GM10847 (cell line): ENCODE data around the gene CLIC1.

ENCODE experiments used
- POLR2A ChIP-seq: IDR thresholded peaks from 2 replicates; pipeline ENCODE4 v1.6.1; 2011; ENCODE audit not compliant: insufficient read length; ENCODE audit errors: extremely low read depth

The CLIC1 gene

DNA sequence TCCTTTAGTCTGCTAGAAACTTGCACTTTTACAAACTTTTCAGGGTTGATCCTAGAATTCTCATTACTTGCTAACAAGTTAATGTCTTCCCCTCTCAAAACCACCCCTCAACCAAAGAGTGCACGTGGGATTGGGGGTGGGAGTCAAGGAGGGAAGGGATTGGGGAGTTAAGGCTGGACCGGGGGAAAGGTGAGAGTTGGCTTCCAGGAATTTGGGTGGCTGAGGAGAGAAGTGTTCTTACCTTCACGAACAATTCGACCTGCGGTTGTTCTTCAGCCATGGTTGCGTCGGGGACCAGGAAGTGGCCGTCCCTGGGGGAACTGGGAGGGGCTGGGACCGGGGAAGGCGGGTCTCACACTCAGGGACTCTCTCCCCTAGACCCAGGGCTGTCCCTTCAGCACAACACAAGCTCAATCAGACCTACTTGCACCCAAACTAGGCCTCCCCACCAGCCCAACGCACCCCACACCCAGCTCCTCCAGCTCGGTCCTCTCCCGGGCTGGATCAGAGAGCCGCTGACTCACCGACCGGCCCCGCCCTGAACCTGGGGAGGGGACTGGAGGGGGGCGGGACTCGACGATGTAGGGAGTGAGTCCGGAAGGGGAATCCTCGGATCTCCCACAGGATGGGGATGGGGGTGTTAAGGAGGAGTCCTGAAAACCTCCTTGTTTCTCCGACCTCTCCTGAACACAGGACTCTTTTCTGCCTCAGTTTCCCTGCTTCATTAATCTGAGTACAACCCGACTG lies at the start of gene CLIC1:
TSS of gene CLIC1 (minus strand) at position 510 of the 747 bp plus-strand sequence. CDS start at position 280, 230 bp downstream.
- peak; percentile 80 for TF ChIP-seq POLR2A

DNA sequence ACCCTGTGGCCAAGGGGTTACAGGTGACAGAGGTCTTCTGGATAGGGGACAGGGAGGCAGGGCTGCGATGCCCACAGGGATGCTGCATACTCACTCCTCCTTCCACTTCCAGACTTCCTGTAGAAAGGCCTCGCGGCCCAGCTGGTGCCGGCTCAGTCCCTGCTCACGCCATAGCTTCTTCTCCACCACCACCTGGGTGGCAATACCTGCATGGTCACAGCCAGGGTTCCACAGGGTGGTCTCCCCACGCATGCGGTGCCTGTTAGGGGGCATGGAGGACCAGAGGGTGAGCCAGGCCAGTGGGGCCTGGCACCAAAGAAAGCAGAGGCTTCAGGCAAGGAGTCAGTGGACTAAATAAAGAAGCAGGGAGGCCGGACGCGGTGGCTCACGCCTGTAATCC lies 49.1 kb upstream of the CLIC1 start:
- TF ChIP-seq POLR2A, result no peak

DNA sequence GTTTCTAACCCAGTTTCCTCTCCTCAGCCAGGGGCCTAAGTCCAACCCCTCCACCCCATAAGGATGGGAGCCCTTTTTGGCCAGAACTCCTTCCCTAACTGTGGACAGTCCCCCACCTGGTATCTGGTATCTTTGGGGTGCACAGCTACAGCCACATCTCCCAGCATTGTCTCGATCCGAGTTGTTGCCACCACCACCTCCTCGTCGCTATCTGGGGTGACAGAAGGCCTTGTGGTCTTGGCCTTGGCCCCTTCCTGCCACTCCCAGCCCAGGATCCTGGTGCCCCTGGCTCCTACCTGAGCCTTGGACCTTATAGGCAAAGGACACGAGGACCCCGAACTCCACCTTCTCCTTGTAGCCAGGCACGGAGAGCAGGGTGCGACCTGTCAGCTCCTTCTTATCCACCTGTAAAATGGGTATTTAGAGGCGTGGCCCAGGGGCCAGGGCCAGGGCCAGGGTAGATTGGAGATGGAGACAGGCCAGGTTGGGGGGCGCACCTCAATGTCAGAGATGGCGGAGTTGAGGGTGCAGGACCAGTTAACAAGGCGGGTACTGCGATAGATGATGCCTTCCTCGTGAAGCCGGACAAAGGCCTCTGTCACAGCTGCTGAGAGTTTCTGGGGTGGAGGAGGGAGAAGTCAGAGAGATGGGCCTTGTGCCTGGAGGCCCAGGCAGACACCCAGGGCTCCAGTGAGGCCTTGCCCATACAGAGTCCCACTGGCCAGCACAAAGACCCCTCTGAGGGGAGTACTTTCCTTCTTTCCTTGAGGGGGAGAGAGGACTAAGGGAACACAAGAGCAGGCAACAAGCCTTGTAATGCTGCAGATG lies 48.0 kb upstream of the CLIC1 start:
- TF ChIP-seq POLR2A, result no peak

- no peak for TF ChIP-seq POLR2A
Measured at GRCh38 chr6:31782126-31782855, 46.0 kb upstream of the CLIC1 start.

- TF ChIP-seq POLR2A, result no peak
Measured at GRCh38 chr6:31781244-31782125, 45.2 kb upstream of the CLIC1 start.

DNA sequence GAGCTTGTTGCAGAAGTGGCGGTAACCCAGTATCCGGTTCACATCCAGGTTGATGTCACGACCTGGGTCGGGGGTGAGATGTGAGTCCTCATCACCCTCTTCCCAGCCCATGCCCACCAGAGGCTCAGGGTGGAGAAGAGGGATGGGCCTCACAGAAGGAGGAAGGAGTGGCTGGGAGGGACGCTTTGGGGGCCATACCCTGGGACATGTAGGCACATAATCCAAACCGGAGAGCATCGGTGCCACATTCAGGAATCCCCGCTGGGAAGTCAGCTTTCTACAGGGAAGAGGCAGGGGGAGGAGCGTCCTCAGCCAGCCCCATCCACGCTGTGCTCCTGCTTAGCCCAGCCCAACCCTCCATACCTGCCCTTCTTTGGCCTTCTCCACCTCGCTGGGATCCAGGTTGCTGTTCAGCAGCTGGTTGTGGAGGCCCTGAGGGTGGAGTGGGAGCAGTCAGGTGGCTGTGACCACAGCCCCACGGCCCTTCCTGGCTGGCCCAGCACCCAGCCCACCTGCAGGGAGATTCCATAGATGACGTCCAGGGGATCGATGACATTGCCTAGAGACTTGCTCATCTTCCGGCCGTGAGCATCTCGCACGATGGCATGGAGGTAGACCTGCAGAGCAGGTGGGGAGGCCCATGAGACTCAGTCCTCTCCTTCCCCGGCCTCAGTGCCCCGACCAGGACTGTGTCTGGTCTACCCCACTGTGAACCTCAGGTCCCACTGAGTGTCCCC lies 44.3 kb upstream of the CLIC1 start:
- no peak for TF ChIP-seq POLR2A

DNA sequence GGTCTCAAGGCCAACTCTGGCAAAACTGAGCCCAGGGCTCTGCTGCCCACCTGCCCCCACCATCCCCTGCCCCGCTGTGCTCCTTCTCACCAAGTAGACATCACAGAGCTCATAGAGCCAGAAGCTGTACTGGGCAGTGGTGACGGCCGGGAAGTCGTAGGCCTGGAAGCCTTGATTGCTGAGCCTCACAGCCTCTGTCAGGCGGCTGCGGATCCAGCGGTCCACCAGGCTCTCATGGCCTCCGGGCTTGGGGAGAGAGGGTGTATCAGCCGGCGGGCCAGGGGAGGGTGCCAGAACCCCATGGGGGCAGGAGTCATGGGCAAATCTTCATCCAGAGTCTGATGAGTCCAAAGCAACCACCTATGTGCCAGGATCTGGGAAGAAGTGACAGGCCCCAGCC lies 43.6 kb upstream of the CLIC1 start:
- no peak for TF ChIP-seq POLR2A

GRCh38 chr6:31778999-31779885 lies 42.9 kb upstream of the CLIC1 start:
- TF ChIP-seq POLR2A, result no peak

DNA sequence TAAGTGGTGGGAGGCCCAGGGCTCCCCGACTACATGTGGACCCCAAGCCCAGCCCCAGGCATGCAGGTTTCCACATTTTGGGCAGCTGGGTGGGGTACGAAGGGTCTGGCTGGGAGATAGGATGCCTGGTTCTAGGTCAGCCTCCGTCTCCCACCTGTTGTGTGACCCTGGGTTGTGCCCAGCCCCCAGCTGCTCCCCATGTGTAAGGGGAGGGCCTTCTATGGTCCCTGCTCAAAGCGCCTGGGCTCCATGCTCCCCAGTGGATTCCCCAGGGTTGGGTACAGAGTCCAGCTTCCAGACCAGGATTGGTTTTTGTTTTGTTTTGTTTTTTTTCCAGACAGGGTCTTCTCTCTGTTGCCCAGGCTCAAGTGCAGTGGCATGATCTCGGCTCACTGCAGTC lies 41.9 kb upstream of the CLIC1 start:
- no peak for TF ChIP-seq POLR2A

GRCh38 chr6:31777667-31778050 lies 41.3 kb upstream of the CLIC1 start:
- TF ChIP-seq POLR2A, result no peak

DNA sequence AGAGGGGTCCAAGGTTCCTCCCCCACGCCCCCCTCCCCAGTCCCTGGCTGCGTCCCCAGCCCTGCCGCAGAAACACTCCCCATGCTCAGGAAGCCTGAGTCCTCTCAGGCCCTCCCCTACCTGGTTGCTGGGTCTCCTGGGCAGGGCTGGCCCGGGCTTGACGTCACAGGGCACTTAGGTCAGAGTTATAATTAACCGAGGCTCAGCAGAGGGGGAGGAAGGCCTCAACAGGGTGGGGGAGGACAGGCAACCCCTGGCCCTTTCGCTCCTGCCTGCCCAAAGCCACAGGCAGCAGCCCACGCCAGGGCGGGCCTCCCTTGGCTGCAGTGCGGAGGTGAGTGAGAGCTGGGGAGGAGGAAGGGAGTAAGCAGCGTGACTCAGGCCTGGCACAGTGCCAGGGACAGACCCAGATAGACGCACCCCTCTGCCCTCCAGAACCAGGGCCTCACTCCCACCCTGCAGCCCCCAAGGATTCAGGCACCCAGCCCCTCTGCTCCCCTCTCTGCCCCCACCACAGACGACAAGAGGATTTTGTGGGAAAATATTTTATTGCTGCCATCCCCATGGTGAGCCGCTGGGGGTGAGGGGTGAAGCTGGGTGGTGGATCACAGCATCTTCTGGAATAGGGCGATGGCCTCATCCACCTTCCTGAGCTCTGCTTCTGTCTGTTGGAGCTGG lies 40.8 kb upstream of the CLIC1 start, which contains the start of gene VWA7:
TSS of gene VWA7 (minus strand) at position 340 of the 678 bp plus-strand sequence. CDS start 549 bp downstream, outside the sequence.
- no peak for TF ChIP-seq POLR2A

- no peak for TF ChIP-seq POLR2A
Measured at GRCh38 chr6:31776485-31776988, 40.2 kb upstream of the CLIC1 start.
